Measurements from ENCODE around the gene LRP6. TPM values are rescaled to one million over a fixed set of nuclear protein-coding genes. Genes with fewer than 3 reads are reported as not detected.
"Not testable (repeated sequence)": the region's sequence is repeated elsewhere in the genome, so short reads cannot be mapped to it uniquely, and the experiment has no call there.

Gene LRP6
- total RNA-seq, 4 donors from 2014 or later: 11.7 to 102 (median 58.9) TPM

DNA sequence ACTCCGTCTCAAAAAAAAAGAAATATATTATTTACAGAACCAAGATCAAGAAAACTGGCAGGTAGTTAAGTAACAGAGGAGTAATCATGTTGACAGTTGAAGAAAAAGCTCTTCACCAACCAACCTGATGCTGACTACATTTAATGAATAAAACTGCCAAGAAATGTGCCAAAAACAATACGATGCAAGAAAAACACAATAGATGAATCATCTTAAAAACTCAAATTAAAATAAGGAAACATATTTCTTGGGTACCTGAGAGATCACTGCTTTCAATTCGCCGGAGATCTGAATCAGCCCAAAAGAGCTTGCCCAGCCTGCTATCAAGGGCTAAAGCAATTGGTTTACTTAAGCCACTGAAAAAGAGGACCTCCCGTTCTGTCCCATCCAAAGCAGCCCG, 119.7 kb downstream of the LRP6 start:
- in situ Hi-C loops (cut with MboI; ENCODE audit: low pct_ligation_motif_present in 1 of 4, low pct_unique_long_range_greater_than_20kb in 1 of 4, low sequenced_read_pairs in 3 of 4): no loop called here

DNA sequence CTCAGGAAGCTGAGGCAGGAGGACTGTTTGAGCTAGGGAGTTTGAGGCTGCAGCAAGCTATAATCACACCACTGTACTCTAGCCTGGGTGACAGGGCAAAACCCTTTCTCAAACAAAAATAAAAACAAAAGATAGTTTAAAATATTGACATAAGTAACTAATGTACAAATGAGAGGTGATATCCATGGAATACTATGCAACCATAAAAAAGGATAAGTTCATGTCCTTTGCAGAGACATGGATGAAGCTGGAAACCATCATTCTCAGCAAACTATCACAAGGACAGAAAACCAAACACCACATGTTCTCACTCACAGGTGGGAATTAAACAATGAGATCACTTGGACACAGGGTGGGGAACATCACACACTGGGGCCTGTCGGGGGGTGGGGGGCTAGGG, 122.3 kb downstream of the LRP6 start:
- H3K9me3 ChIP-seq; H3K27me3 ChIP-seq; H3K4me3 ChIP-seq; in situ Hi-C loops (cut with MboI; ENCODE audit: low pct_ligation_motif_present in 1 of 4, low pct_unique_long_range_greater_than_20kb in 1 of 4, low sequenced_read_pairs in 3 of 4); DNase-seq; H3K4me1 ChIP-seq; intact Hi-C loops (cut with DNase I; ENCODE audit: low total_unique reads); H3K27ac ChIP-seq: not testable (repeated sequence)
- 0 to 33% methylated on average over 1 of the region's 1 CpG for WGBS, 2 donors (ENCODE audit: low coverage in 1 of 2)
- H3K36me3 ChIP-seq: peaks cover 0 to 15% (median 5%) of the 10 kb centered on the region in 4 donors

More for the DNA sequence above, 119.7 kb downstream of the LRP6 start:
- TF ChIP-seq EP300 (IDR thresholded peaks at IDR 0.05; ENCODE audit: low read depth): no peak
- no peak for TF ChIP-seq CTCF (IDR thresholded peaks at IDR 0.05)
- no peak for TF ChIP-seq POLR2A (IDR thresholded peaks at IDR 0.05)
- no peak for TF ChIP-seq POLR2AphosphoS5 (IDR thresholded peaks at IDR 0.05)
- Histone ChIP-seq H3K4me1 (no peaks in the 10 kb centered on the region), H3K27ac (no peak overlapping the region), H3K36me3 (peaks cover 0 to 19% (median 5%) of the 10 kb centered on the region in 4 donors), H3K27me3 (no peaks in the 10 kb centered on the region), H3K4me3 (no peak overlapping the region), H3K9me3 (no peaks in the 10 kb centered on the region)
- no peak for DNase-seq
- intact Hi-C loops (cut with DNase I; ENCODE audit: low total_unique reads): no loop called here
- 87 to 92% methylated on average over 2 to 6 of the region's 6 CpGs for WGBS, 2 donors (ENCODE audit: low coverage in 1 of 2)

- in situ Hi-C loops (cut with MboI; ENCODE audit: low pct_ligation_motif_present in 1 of 4, low pct_unique_long_range_greater_than_20kb in 1 of 4, low sequenced_read_pairs in 3 of 4): no loop called here
- no peak overlapping the region for H3K4me3 ChIP-seq
- intact Hi-C loops (cut with DNase I; ENCODE audit: low total_unique reads): no loop called here
- no peaks in the 10 kb centered on the region for H3K9me3 ChIP-seq
- H3K4me1 ChIP-seq: peaks cover 0 to 5% (median 0%) of the 10 kb centered on the region in 4 donors
- H3K36me3 ChIP-seq: peaks cover 0 to 12% (median under 1%) of the 10 kb centered on the region in 4 donors
- no peaks in the 10 kb centered on the region for H3K27me3 ChIP-seq
- H3K27ac ChIP-seq: no peak overlapping the region
- TF ChIP-seq POLR2A (IDR thresholded peaks at IDR 0.05) (no peak), CTCF (IDR thresholded peaks at IDR 0.05) (no peak), EP300 (IDR thresholded peaks at IDR 0.05; ENCODE audit: low read depth) (no peak), POLR2AphosphoS5 (IDR thresholded peaks at IDR 0.05) (no peak)
- no peak for DNase-seq
These were observed 125.8 kb downstream of the LRP6 start for GRCh38 chr12:12141000-12141399.

DNA sequence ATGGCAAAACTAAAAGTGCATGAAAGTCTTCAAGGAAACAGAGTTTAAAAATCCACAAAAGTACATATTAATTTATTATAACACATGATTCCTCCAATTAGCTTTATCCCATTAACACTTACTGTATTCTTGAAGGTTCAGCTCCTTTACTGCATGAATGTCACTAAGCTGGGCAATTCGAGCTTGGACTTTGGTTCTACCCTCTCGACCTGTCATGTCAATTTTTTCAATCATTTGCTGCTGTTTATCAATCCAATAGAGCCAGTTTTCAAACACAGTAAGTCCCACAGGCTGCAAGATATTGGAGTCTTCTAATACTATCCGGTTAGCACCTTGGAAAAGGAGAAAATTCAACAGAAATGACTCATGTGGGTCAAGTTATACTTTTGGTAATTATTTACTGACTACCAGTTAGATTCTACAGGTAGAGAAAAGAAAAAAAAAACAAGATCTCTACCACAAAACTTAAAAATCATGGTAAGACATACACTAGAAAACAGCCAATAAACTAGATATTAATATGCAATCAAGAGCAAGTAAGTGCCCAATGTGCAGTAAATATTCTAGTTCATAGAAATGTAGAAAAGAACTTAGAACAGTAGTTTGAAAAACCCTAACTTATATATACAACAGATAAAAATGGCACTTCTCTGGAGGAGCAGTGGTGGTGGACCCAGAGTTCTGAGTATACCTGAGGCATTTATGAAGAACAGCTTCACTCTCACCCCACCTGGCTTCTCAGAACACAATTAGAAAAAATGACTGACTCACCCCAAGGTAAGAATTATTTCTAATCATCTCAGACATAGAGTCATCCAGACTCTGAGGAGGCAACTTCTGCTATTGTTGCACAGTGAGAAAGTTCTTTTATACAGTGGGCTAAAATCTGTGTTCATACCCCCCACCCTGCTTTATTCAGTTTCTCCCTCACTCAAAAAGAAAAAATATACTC, 128.4 kb downstream of the LRP6 start:
- Histone ChIP-seq H3K27me3 (no peaks in the 10 kb centered on the region), H3K4me3 (no peak overlapping the region), H3K9me3 (no peaks in the 10 kb centered on the region), H3K4me1 (peaks cover 0 to 5% (median 0%) of the 10 kb centered on the region in 4 donors), H3K36me3 (peaks cover 0 to 12% (median under 1%) of the 10 kb centered on the region in 4 donors), H3K27ac (no peak overlapping the region)
- 70 to 83% methylated on average over 3 of the region's 3 CpGs for WGBS, 2 donors (ENCODE audit: low coverage in 1 of 2)
- in situ Hi-C loops (cut with MboI; ENCODE audit: low pct_ligation_motif_present in 1 of 4, low pct_unique_long_range_greater_than_20kb in 1 of 4, low sequenced_read_pairs in 3 of 4) (no loop called here), intact Hi-C loops (cut with DNase I; ENCODE audit: low total_unique reads) (no loop called here)
- DNase-seq: no peak
- TF ChIP-seq POLR2AphosphoS5 (IDR thresholded peaks at IDR 0.05) (no peak), CTCF (IDR thresholded peaks at IDR 0.05) (no peak), EP300 (IDR thresholded peaks at IDR 0.05; ENCODE audit: low read depth) (no peak), POLR2A (IDR thresholded peaks at IDR 0.05) (no peak)

All from transverse colon (tissue), 4 donors.